IMR-90 (cell line): ENCODE results near the gene HERC5. TPM values are rescaled to one million over a fixed set of nuclear protein-coding genes. Genes with fewer than 3 reads are reported as not detected.
"Not testable (repeated sequence)": the region's sequence is repeated elsewhere in the genome, so short reads cannot be mapped to it uniquely, and the experiment has no call there.

Source experiments
- ATAC-seq: fragments of 200-7000 bp; cut with Tn5 transposase; 2 replicates; pipeline ENCODE4 v1.9.1; 2020; ENCODE audit warnings: low read depth, mild to moderate bottlenecking, moderate library complexity
- BruUV-seq: library from RNA; stranded (reverse); fragments of 400-500 nt; replicated peaks from 2 replicates; lab custom pipeline; 2021; lab: Mats Ljungman, UMichigan
- CTCF ChIA-PET: fragments of 300-600 bp; formaldehyde crosslinking; extraction: SDS; loops from one replicate; lab custom pipeline; 2021; ENCODE audit warnings: antibody characterized with exemption; lab: Yijun Ruan, JAX
- POLR2A ChIA-PET: fragments of 300-600 bp; sonication (Branson Sonifier 250); formaldehyde crosslinking; loops from one replicate; lab custom pipeline; 2022; ENCODE audit warnings: antibody characterized with exemption; ENCODE audit not compliant: unreplicated experiment; lab: Charles Lee
- DNase-seq: peaks from one replicate; pipeline ENCODE4 v3.0.0; 2013
- H2AFZ ChIP-seq: replicated peaks from 2 replicates; pipeline ENCODE3; 2013; ENCODE audit warnings: low read length, mild to moderate bottlenecking; ENCODE audit not compliant: poor library complexity
- H2AK5ac ChIP-seq: 2 replicates; pipeline ENCODE4 v1.6.1; 2013; ENCODE audit warnings: low read depth, low read length, inconsistent platforms
- H2AK9ac ChIP-seq: replicated peaks from 2 replicates; pipeline ENCODE3; 2013; ENCODE audit warnings: mild to moderate bottlenecking, low read depth, low read length, moderate library complexity; ENCODE audit not compliant: poor library complexity
- H2BK120ac ChIP-seq: 2 replicates; pipeline ENCODE4 v1.6.1; 2013; ENCODE audit warnings: low read depth, low read length, inconsistent platforms
- H2BK15ac ChIP-seq: 3 replicates; pipeline ENCODE4 v1.6.1; 2013; ENCODE audit warnings: low read depth, low read length, inconsistent platforms
- H2BK20ac ChIP-seq: 2 replicates; pipeline ENCODE4 v1.6.1; 2013; ENCODE audit warnings: low read depth, mild to moderate bottlenecking, inconsistent platforms, low read length, moderate library complexity
- H2BK5ac ChIP-seq: 2 replicates; pipeline ENCODE4 v1.6.1; 2013; ENCODE audit warnings: mild to moderate bottlenecking, low read depth, low read length, inconsistent platforms; ENCODE audit not compliant: poor library complexity, severe bottlenecking
- H3K14ac ChIP-seq: replicated peaks from 2 replicates; pipeline ENCODE4 v1.6.1; 2013; ENCODE audit warnings: low read depth, low read length, inconsistent platforms
- H3K18ac ChIP-seq: 2 replicates; pipeline ENCODE4 v1.6.1; 2013; ENCODE audit warnings: low read depth, low read length, control low read depth
- H3K23ac ChIP-seq: 2 replicates; pipeline ENCODE4 v1.6.1; 2013; ENCODE audit warnings: low read depth, low read length, inconsistent platforms
- H3K27ac ChIP-seq: 2 replicates; pipeline ENCODE4 v1.5.1; 2013; ENCODE audit warnings: mild to moderate bottlenecking, control low read depth, low read length; ENCODE audit not compliant: insufficient read depth
- H3K27me3 ChIP-seq: 2 replicates; pipeline ENCODE4 v1.6.1; 2013; ENCODE audit warnings: low read length; ENCODE audit not compliant: control insufficient read depth, insufficient read depth
- H3K36me3 ChIP-seq: 2 replicates; pipeline ENCODE4 v1.6.1; 2013; ENCODE audit warnings: low read length, mixed read lengths; ENCODE audit not compliant: control insufficient read depth, insufficient read depth
- H3K4ac ChIP-seq: 2 replicates; pipeline ENCODE4 v1.6.1; 2013; ENCODE audit warnings: low read depth, low read length, inconsistent platforms
- H3K4me1 ChIP-seq: 2 replicates; pipeline ENCODE4 v1.6.1; 2013; ENCODE audit warnings: low read length, mixed read lengths; ENCODE audit not compliant: control insufficient read depth, insufficient read depth
- H3K4me2 ChIP-seq: 2 replicates; pipeline ENCODE4 v1.6.1; 2013; ENCODE audit warnings: low read depth, mild to moderate bottlenecking, control low read depth, low read length, moderate library complexity
- H3K4me3 ChIP-seq: 2 replicates; pipeline ENCODE4 v1.5.1; 2013; ENCODE audit warnings: low read depth, mild to moderate bottlenecking, control low read depth, low read length, moderate library complexity; ENCODE audit not compliant: insufficient read depth
- H3K56ac ChIP-seq: 2 replicates; pipeline ENCODE4 v1.6.1; 2013; ENCODE audit warnings: low read length, inconsistent platforms; ENCODE audit not compliant: insufficient read depth; ENCODE audit errors: extremely low read depth
- H3K79me1 ChIP-seq, 2 experiments: 2 replicates each; pipeline ENCODE4 v1.6.1; 2013; ENCODE audit warnings: low read length in 2 of 2, inconsistent platforms in 1 of 2, low read depth in 1 of 2
- H3K9ac ChIP-seq: 2 replicates; pipeline ENCODE4 v1.6.1; 2013; ENCODE audit warnings: low read depth, low read length, control low read depth
- H3K9me1 ChIP-seq: 2 replicates; pipeline ENCODE4 v1.6.1; 2013; ENCODE audit warnings: low read length, inconsistent platforms; ENCODE audit not compliant: insufficient read depth
- H3K9me3 ChIP-seq: 2 replicates; pipeline ENCODE4 v1.6.1; 2013; ENCODE audit warnings: low read length; ENCODE audit not compliant: control insufficient read depth, insufficient read depth
- H4K20me1 ChIP-seq: 2 replicates; pipeline ENCODE4 v1.6.1; 2013; ENCODE audit warnings: low read length, inconsistent platforms; ENCODE audit not compliant: insufficient read depth
- H4K5ac ChIP-seq: 2 replicates; pipeline ENCODE4 v1.6.1; 2013; ENCODE audit warnings: mild to moderate bottlenecking, low read depth, low read length, control low read depth
- H4K8ac ChIP-seq, 2 experiments: 2 replicates each; pipeline ENCODE4 v1.6.1; 2013; ENCODE audit warnings: low read depth in 2 of 2, low read length in 2 of 2, control low read depth in 1 of 2, inconsistent platforms in 1 of 2
- H4K91ac ChIP-seq: 2 replicates; pipeline ENCODE4 v1.6.1; 2013; ENCODE audit warnings: low read depth, low read length, inconsistent platforms; ENCODE audit not compliant: insufficient read depth
- BHLHE40 ChIP-seq: fragments of 150-350 bp; IDR thresholded peaks from 2 replicates; pipeline ENCODE4 v1.6.1; 2016; ENCODE audit warnings: mild to moderate bottlenecking, low read depth, low read length
- RAD21 ChIP-seq: IDR thresholded peaks from 2 replicates; pipeline ENCODE4 v1.6.1; 2012; ENCODE audit warnings: low read length, improper control_type of control experiment
- SMC3 ChIP-seq: fragments of 150-350 bp; IDR thresholded peaks from 2 replicates; pipeline ENCODE4 v1.6.1; 2016; ENCODE audit warnings: low read depth, mild to moderate bottlenecking, antibody characterized with exemption, low read length, moderate library complexity
- WGBS, 2 experiments: methylation state at CpG; one replicate each; pipeline versions ENCODE4 v1.1.5 to v1.1.7; 2013; ENCODE audit warnings: missing lambda C conversion rate in 2 of 2; ENCODE audit not compliant: insufficient read length in 1 of 2; ENCODE audit errors: extremely low coverage in 2 of 2; 5-methylcytosine and 5-hydroxymethylcytosine counted together
- dilution Hi-C: fragments of 300-500 bp; cut with HindIII; formaldehyde crosslinking; loops from one replicate; pipeline ENCODE4 v1.14.3; 2018; ENCODE audit warnings: low sequenced_read_pairs; ENCODE audit not compliant: unreplicated experiment
- in situ Hi-C: fragments of 300-500 bp; cut with MboI; formaldehyde crosslinking; loops from 3 replicates; pipeline ENCODE4 v1.14.3; 2019; ENCODE audit warnings: low sequenced_read_pairs, inconsistent platforms, mixed read lengths
- intact Hi-C: fragments of 100-400 bp; cut with micrococcal nuclease; formaldehyde crosslinking; loops from 2 replicates; pipeline ENCODE4 v1.10.0; 2022
- polyA plus RNA-seq, 3 experiments: library from polyadenylated mRNA; depleted of rRNA; stranded (reverse); fragments of >200 nt; gene quantifications; 2 replicates each; pipeline ENCODE4 v1.2.3, GENCODE V29; 2012; ENCODE audit warnings: low replicate concordance in 1 of 3
- total RNA-seq: library from RNA; depleted of rRNA; stranded (reverse); fragments of >200 nt; gene quantifications from 2 replicates; pipeline ENCODE4 v1.2.3, GENCODE V29; 2012
- TF ChIP-seq, protein P1 (sequence below): fragments of 150-350 bp; IDR thresholded peaks from 2 replicates; pipeline ENCODE4 v1.6.1; 2017; ENCODE audit warnings: mild to moderate bottlenecking, antibody characterized with exemption, low read length, low read depth
- TF ChIP-seq, protein P2 (sequence below): conservative IDR thresholded peaks from 2 replicates; pipeline ENCODE4 v1.5.1; 2012; ENCODE audit warnings: mild to moderate bottlenecking, low read depth, low read length, improper control_type of control experiment

Gene HERC5
- total and polyA plus RNA-seq, 2 of the 4 experiments (the other 2 are of a cell fraction), result under 0.01 TPM; not detected in 1

DNA sequence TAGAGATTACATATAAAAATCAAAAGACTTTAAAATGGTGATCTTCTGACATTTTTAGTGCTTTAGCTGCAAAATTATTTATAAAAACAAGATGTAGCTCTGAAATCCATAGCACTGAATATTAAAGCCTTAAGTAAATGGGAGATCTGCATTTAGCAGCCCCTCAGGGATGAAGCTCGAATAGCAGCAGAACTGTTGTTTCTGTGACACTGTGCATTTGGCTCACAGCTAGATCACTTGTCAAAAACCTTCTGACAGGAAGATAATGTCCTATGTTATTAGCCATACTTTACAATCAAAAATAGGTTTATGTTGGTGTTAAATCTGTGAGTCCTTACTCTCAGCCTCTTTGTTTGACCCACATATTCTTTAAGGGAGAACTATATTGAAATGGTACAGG lies 80.8 kb downstream of the HERC5 start (continued):
- TF ChIP-seq BHLHE40, result no peak
- TF ChIP-seq, protein P1, sequence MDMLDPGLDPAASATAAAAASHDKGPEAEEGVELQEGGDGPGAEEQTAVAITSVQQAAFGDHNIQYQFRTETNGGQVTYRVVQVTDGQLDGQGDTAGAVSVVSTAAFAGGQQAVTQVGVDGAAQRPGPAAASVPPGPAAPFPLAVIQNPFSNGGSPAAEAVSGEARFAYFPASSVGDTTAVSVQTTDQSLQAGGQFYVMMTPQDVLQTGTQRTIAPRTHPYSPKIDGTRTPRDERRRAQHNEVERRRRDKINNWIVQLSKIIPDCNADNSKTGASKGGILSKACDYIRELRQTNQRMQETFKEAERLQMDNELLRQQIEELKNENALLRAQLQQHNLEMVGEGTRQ, result no peak

DNA sequence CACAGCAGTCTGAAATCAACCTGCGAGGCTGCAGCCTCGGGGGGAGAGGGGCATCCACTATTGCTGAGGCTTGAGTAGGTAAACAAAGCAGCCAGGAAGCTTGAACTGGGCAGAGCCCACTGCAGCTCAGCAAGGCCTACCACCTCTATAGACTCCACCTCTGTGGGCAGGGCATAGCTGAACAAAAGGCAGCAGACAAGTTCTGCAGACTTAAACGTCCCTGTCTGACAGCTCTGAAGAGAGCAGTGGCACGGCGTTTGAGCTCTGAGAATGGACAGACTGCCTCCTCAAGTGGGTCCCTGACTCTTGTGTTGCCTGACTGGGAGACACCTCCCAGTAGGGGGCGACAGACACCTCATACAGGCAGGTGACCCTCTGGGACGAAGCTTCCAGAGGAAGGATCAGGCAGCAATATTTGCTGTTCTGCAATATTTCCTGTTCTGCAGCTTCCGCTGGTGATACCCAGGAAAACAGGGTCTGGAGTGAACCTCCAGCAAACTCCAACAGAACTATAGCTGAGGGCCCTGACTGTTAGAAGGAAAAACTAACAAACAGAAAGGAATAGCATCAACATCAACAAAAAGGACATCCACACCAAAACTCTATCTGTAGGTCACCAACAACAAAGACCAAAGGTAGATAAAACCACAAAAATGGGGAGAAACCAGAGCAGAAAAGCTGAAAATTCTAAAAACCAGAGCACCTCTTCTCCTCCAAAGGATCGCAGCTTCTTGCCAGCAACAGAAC lies 82.6 kb downstream of the HERC5 start:
- intact Hi-C loops (loop anchor here (2.0 kb wide), 1 partner anchor 119 kb away; no protein-coding TSS in a partner anchor), in situ Hi-C loops (loop anchor here (5.0 to 25.0 kb wide), 2 partner anchors 118 to 273 kb away; no protein-coding TSS in a partner anchor)
- POLR2A ChIA-PET, H3K9me1 ChIP-seq, H2BK5ac ChIP-seq, H4K20me1 ChIP-seq, H3K18ac ChIP-seq, H4K5ac ChIP-seq, H2BK120ac ChIP-seq, H3K9ac ChIP-seq, H2AK5ac ChIP-seq, H3K27me3 ChIP-seq, H3K23ac ChIP-seq, H3K56ac ChIP-seq, H3K4me3 ChIP-seq, H3K9me3 ChIP-seq, dilution Hi-C loops, H2AFZ ChIP-seq, H4K91ac ChIP-seq, H3K4ac ChIP-seq, H2BK20ac ChIP-seq, H3K4me1 ChIP-seq, BruUV-seq, H3K27ac ChIP-seq, H3K79me1 ChIP-seq, H3K36me3 ChIP-seq, H2AK9ac ChIP-seq, H3K4me2 ChIP-seq, H2BK15ac ChIP-seq, H4K8ac ChIP-seq: not testable (repeated sequence)
- ATAC-seq, result 0 out of 2 replicates have a peak, but pooled peaks have one; percentile 21
- peak; percentile 52 for DNase-seq
- CTCF ChIA-PET, result interaction anchor here (0.6 to 1.9 kb wide), 16 partner anchors 10 to 484 kb away, joined by 3 to 14 read pairs (median 4); no protein-coding TSS in a partner anchor
- peak; percentile 48 for TF ChIP-seq SMC3
- TF ChIP-seq, protein P2, sequence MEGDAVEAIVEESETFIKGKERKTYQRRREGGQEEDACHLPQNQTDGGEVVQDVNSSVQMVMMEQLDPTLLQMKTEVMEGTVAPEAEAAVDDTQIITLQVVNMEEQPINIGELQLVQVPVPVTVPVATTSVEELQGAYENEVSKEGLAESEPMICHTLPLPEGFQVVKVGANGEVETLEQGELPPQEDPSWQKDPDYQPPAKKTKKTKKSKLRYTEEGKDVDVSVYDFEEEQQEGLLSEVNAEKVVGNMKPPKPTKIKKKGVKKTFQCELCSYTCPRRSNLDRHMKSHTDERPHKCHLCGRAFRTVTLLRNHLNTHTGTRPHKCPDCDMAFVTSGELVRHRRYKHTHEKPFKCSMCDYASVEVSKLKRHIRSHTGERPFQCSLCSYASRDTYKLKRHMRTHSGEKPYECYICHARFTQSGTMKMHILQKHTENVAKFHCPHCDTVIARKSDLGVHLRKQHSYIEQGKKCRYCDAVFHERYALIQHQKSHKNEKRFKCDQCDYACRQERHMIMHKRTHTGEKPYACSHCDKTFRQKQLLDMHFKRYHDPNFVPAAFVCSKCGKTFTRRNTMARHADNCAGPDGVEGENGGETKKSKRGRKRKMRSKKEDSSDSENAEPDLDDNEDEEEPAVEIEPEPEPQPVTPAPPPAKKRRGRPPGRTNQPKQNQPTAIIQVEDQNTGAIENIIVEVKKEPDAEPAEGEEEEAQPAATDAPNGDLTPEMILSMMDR, result peak; percentile 52
- TF ChIP-seq RAD21, result peak; percentile 59
- 0 out of 2 replicates have a peak overlapping the region, but pooled peaks have one; percentile 76 for H3K14ac ChIP-seq
- WGBS, 2 experiments, result 43% methylated on average over 3 of the region's 9 CpGs; no CpG with 5 or more reads in 1 of the 2 experiments
